K562 treated with DMSO at 1 percent for 12 hours (cell line): ENCODE results near the gene CACNA1H. TPM values are rescaled to one million over a fixed set of nuclear protein-coding genes. Genes with fewer than 3 reads are reported as not detected.

Source experiments
- total RNA-seq: library from RNA; unstranded; fragments of 300-600 nt; gene quantifications from 2 replicates; pipeline ENCODE4 v1.2.3, GENCODE V29; 2022; ENCODE audit not compliant: insufficient read depth

Gene CACNA1H
- total RNA-seq, result 0.42 TPM in 1 of 2 replicates, not detected in the other

GRCh38 chr16:1152651-1153259, at the start of gene CACNA1H:
TSS of gene CACNA1H (plus strand) at chr16:1153106. CDS start at chr16:1153738, 632 bp downstream.

DNA sequence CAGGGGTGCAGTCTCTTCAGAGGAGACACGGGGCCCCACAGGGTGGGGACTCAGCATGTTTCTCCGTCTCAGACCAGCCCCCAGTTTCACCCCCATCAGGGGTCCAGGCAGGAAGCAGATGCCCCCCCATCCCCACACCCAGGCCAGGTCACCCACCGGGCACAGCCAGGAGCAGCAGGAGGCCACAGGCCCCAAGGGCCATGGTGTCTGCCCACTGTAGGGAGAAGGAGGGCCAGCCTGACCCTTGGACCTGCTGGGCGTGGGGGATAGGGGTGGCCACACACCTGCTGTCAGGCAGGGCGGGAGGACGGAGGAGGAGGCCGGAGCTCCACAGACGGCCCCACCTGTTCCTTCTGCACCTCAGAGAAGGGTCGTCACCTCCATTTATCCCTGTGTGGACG, 72.1 kb downstream of the CACNA1H start, which contains the start of gene TPSG1:
TPSG1 (minus strand) TSS at position 218 of the 401 bp plus-strand sequence; CDS start at position 202, 16 bp downstream.

DNA sequence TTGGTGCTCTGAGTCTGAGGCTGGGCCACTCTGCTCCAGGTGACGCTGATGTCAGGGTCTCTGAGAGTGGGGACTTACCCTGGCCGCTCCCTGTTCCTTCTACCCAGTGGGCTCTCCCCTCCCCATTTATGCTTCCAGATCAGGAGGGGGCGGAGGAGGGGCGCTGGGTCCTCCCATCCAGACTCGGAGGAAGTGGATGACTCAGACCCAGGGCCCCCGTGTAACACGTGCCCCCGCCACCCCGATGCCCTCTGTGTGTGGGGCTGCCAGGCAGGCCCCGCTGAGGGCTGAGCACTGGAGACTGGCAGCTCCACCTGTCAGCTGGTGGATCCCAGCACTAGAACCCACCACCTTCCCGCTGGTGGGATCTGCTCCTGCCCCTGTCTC, 77.2 kb downstream of the CACNA1H start, which contains the start of gene TPSB2:
TPSB2 (minus strand) TSS at position 101 of the 387 bp plus-strand sequence. CDS start 233 bp downstream, outside the sequence.

DNA sequence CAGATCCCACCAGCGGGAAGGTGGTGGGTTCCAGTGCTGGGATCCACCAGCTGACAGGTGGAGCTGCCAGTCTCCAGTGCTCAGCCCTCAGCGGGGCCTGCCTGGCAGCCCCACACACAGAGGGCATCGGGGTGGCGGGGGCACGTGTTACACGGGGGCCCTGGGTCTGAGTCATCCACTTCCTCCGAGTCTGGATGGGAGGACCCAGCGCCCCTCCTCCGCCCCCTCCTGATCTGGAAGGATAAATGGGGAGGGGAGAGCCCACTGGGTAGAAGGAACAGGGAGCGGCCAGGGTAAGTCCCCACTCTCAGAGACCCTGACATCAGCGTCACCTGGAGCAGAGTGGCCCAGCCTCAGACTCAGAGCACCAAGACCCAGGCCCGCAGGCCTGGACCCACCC, 87.5 kb downstream of the CACNA1H start, which contains the start of gene TPSAB1:
TPSAB1 (plus strand) TSS at position 270 of the 400 bp plus-strand sequence. CDS start 234 bp downstream, outside the sequence.

DNA sequence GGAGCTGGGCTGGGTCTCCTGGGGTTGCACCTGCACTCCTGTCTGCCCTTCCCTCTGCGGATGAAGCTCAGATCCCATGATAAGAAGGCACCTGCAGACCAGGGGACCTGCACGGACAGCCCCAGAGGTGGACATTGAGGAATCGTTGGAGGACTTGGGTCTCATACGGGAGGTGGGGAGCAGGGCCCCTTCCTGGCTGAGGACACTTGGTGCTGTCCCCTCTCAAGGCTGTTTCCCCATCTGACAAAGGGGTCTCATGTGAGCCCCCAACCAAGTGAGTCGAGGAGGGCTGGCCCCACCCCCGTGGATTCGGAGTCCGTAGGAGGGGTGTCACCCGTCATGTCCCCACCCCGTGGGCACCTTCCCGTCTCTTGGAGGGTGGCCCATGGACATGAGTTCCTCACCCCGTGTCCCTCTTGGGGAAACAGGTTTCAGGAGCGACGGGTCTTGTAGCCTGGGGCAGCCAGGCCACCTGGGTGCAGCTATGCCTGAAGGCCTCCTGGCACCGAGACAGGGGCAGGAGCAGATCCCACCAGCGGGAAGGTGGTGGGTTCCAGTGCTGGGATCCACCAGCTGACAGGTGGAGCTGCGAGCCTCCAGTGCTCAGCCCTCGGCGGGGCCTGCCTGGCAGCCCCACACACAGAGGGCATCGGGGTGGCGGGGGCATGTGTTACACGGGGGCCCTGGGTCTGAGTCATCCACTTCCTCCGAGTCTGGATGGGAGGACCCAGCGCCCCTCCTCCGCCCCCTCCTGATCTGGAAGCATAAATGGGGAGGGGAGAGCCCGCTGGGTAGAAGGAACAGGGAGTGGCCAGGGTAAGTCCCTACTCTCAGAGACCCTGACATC, 102.6 kb downstream of the CACNA1H start, which contains the start of gene TPSD1:
TPSD1 (plus strand) TSS at position 794 of the 847 bp plus-strand sequence. CDS start 212 bp downstream, outside the sequence.

Other genes starting within 250 kb of the CACNA1H start
- 2.3 and 2.9 TPM in 2 replicates for gene LMF1, start 182.1 kb upstream of the CACNA1H start, total RNA-seq
- gene SOX8, start 171.3 kb upstream of the CACNA1H start, total RNA-seq, result not detected in 2 replicates
- not detected in 2 replicates for gene SSTR5, start 80.4 kb upstream of the CACNA1H start, total RNA-seq
- gene C1QTNF8, start 56.9 kb upstream of the CACNA1H start, total RNA-seq, result not detected in 2 replicates
- not detected in 2 replicates for gene TPSG1, start 72.2 kb downstream of the CACNA1H start, total RNA-seq
- not detected in 2 replicates for gene TPSB2, start 77.1 kb downstream of the CACNA1H start, total RNA-seq
- gene TPSAB1, start 87.6 kb downstream of the CACNA1H start, total RNA-seq, result not detected in 2 replicates
- gene TPSD1, start 103.0 kb downstream of the CACNA1H start, total RNA-seq, result not detected in 2 replicates
- gene UBE2I, start 156.5 kb downstream of the CACNA1H start, total RNA-seq, result 59.0 and 74.5 TPM in 2 replicates
- gene BAIAP3, start 180.5 kb downstream of the CACNA1H start, total RNA-seq, result 7.6 and 8.0 TPM in 2 replicates
- gene TSR3, start 198.8 kb downstream of the CACNA1H start, total RNA-seq, result 70.7 and 83.2 TPM in 2 replicates
- 34.2 and 34.8 TPM in 2 replicates for gene GNPTG, start 198.8 kb downstream of the CACNA1H start, total RNA-seq